AG04450 (cell line): ENCODE results near the gene H2AZ2. TPM values are rescaled to one million over a fixed set of nuclear protein-coding genes. Genes with fewer than 3 reads are reported as not detected.

Experiments used
- CTCF ChIA-PET: fragments of 300-600, 350-600 bp; formaldehyde crosslinking; extraction: SDS; loops from one replicate; lab custom pipeline; 2022; ENCODE audit warnings: antibody characterized with exemption, inconsistent platforms; lab: Charles Lee
- POLR2A ChIA-PET: fragments of 350-600 bp; formaldehyde crosslinking; extraction: SDS; loops from one replicate; lab custom pipeline; 2021; ENCODE audit warnings: antibody characterized with exemption, inconsistent platforms; lab: Yijun Ruan, JAX
- DNase-seq: peaks from one replicate; pipeline ENCODE4 v3.0.0-alpha.2; 2011; ENCODE audit warnings: low read depth, low spot score
- H3K27ac ChIP-seq: one replicate; pipeline ENCODE4 v1.5.1; 2012; ENCODE audit warnings: low read depth, low read length, control low read depth
- H3K27me3 ChIP-seq: one replicate; pipeline ENCODE4 v1.6.0; 2012; ENCODE audit warnings: low read length; ENCODE audit not compliant: control insufficient read depth, insufficient read depth
- H3K4me3 ChIP-seq: 2 replicates; pipeline ENCODE4 v1.5.1; 2011; ENCODE audit warnings: mild to moderate bottlenecking, low read depth, low read length, control low read depth
- H3K9me3 ChIP-seq: 2 replicates; pipeline ENCODE4 v1.5.1; 2012; ENCODE audit warnings: low read length; ENCODE audit not compliant: control insufficient read depth, insufficient read depth
- polyA plus RNA-seq: library from polyadenylated mRNA; depleted of rRNA; stranded (reverse); fragments of >200 nt; gene quantifications from 2 replicates; pipeline ENCODE4 v1.2.3, GENCODE V29; 2011
- TF ChIP-seq, protein P1 (sequence below): IDR thresholded peaks from 2 replicates; pipeline ENCODE4 v1.5.1; 2011; ENCODE audit warnings: low read depth, low read length, control low read depth, inconsistent platforms

The H2AZ2 gene
- polyA plus RNA-seq, 1 experiment = 164 TPM

DNA sequence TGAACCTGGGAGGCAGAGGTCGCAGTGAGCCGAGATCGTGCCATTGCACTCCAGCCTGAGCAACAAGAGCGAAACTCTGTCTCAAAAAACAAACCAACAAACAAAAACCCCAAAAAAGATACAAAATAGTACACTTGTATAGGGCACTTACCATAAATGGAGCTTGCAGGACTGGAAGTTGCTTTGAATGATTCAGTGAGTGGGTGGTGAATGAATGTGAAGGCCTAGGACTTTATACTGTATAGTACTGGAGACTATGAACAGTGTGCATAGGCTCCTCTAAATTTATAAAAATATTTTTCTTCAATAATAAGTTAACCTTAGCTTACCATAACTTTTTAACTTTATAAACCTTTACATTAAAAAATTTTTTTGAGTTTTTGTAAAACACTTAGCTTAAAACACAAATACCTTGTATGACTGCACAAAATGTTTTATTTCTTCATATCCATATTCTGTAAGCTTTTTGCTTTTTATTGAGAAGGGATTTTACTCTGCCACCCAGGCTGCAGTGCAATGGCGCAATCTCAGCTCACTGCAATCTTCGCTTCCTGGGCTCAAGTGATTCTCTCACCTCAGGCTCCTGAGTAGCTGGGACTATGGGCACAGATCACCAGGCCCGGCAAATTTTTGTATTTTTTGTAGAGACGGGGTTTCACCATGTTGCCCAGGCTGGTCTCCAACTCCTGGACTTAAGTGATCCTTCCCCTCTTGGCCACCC is 6.9 kb upstream of the H2AZ2 start:
- no peak for DNase-seq
- POLR2A ChIA-PET = interaction anchor here (0.6 to 1.1 kb wide), 4 partner anchors 19 to 150 kb away, joined by 3 to 6 read pairs (median 3); no protein-coding TSS in a partner anchor
- H3K9me3 ChIP-seq = no peaks in the 10 kb centered on the region
- no peak overlapping the region for H3K4me3 ChIP-seq
- H3K27ac ChIP-seq = no peak overlapping the region
- TF ChIP-seq, protein P1, sequence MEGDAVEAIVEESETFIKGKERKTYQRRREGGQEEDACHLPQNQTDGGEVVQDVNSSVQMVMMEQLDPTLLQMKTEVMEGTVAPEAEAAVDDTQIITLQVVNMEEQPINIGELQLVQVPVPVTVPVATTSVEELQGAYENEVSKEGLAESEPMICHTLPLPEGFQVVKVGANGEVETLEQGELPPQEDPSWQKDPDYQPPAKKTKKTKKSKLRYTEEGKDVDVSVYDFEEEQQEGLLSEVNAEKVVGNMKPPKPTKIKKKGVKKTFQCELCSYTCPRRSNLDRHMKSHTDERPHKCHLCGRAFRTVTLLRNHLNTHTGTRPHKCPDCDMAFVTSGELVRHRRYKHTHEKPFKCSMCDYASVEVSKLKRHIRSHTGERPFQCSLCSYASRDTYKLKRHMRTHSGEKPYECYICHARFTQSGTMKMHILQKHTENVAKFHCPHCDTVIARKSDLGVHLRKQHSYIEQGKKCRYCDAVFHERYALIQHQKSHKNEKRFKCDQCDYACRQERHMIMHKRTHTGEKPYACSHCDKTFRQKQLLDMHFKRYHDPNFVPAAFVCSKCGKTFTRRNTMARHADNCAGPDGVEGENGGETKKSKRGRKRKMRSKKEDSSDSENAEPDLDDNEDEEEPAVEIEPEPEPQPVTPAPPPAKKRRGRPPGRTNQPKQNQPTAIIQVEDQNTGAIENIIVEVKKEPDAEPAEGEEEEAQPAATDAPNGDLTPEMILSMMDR = no peak
- CTCF ChIA-PET = interaction anchor here (0.9 to 5.7 kb wide), 4 partner anchors 19 to 282 kb away, joined by 3 to 62 read pairs (median 19); no protein-coding TSS in a partner anchor
- no peaks in the 10 kb centered on the region for H3K27me3 ChIP-seq

DNA sequence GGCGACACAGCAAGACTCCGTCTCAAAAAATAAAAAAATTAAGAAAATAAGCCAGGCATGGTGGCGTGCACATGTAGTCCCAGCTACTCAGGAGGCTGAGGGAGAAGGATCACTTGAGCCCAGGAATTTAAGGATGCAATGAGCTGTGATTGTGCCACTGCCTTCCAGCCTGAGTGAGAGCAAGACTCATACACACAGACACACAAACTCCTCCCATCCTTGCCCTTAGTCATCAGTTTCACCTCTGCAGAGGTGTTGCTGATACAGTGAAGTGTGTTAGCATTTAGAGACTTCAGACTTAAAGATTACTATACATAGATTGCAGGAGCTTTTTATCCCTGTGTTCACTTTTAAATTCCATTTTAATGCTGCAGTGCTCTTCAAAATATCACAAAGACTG is 5.5 kb upstream of the H2AZ2 start:
- ChIA-PET CTCF (interaction anchor here (0.6 to 1.2 kb wide), 3 partner anchors 69 to 277 kb away, joined by 3 to 5 read pairs (median 4); no protein-coding TSS in a partner anchor), POLR2A (interaction anchor here (0.7 kb wide), 1 partner anchor 221 kb away, joined by 6 read pairs; no protein-coding TSS in a partner anchor)
- no peak overlapping the region for H3K4me3 ChIP-seq
- H3K27me3 ChIP-seq = no peaks in the 10 kb centered on the region
- TF ChIP-seq, protein P1 = no peak
- DNase-seq = no peak
- no peak overlapping the region for H3K27ac ChIP-seq
- no peaks in the 10 kb centered on the region for H3K9me3 ChIP-seq

DNA sequence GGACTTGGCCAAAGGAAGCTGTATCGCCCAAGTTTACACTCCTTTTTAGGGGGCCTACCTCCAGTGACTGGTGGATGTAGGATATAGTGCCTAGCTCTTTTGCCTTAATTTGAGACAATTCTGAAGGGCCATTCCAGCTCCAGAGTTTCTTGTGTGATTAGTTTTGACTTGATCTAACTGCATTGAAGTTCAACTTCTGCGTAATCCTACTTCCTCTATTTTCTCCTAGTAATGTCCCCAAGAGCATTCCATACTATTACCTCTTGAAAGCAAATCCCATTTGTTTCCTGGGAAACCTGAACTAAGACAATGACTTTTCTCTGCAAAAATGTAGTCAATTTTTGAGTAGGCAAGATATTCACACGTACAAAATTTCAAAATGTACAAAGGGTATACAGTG is 4.7 kb upstream of the H2AZ2 start:
- DNase-seq = no peak
- POLR2A ChIA-PET = interaction anchor here (2.2 kb wide), 1 partner anchor 32 kb away, joined by 5 read pairs; the partner anchor contains the start of gene PURB
- CTCF ChIA-PET = interaction anchor here (1.2 to 2.3 kb wide), 2 partner anchors 70 to 283 kb away, joined by 5 to 8 read pairs; no protein-coding TSS in a partner anchor
- Histone ChIP-seq H3K4me3 (no peak overlapping the region), H3K27me3 (no peaks in the 10 kb centered on the region), H3K27ac (no peak overlapping the region), H3K9me3 (no peaks in the 10 kb centered on the region)
- TF ChIP-seq, protein P1 = no peak

DNA sequence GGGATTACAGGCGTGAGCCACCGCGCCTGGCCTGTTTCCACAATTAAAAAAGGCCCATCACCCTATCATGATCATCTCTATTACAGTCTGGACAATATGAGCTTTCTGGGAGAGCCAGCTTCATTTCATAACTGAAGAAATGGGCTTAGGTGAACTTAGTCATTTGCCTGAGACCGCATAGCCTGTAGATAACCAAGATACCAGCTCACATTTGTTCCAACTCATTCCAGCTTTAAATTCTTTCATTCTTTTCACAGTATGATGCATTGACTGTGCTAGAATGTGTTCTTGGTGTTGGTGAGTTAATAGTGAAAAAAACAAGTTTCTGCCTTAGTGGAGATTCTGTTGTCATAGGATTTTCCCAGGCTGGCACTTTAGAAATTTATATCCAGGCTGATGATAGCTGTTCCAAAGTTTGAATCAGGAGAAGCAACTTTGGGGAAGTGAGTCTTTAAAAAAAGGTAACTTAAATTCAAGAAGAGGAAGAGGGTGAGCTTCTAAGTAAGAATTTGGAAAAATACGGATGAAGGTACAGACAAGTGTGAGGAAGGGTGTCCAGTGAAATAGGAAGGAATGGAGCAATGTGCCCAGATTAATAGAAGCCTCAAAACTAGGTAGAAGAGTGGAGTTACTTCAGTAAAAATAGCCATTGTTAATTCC is 2.1 kb upstream of the H2AZ2 start:
- no peak for DNase-seq
- TF ChIP-seq, protein P1 = no peak
- Histone ChIP-seq H3K27me3 (no peaks in the 10 kb centered on the region), H3K4me3 (no peak overlapping the region), H3K27ac (no peak overlapping the region), H3K9me3 (no peaks in the 10 kb centered on the region)
- ChIA-PET CTCF (interaction anchor here (0.6 kb wide), 2 partner anchors 150 to 262 kb away, joined by 3 to 4 read pairs; no protein-coding TSS in a partner anchor), POLR2A (interaction anchor here (0.6 kb wide), 3 partner anchors 35 to 49 kb away, joined by 3 read pairs; partner anchors contain the start of gene PURB)
